GM23338 (cell line): Measurements from ENCODE around the gene SLC2A1. TPM values are rescaled to one million over a fixed set of nuclear protein-coding genes. Genes with fewer than 3 reads are reported as not detected.

Experiments
- ATAC-seq: fragments of 200-7000 bp; cut with Tn5 transposase; 3 replicates; pipeline ENCODE4 v1.9.1; 2020
- DNase-seq: peaks from one replicate; pipeline ENCODE4 v3.0.0-alpha.2; 2015; ENCODE audit warnings: low spot score
- H2AFZ ChIP-seq: fragments of 200-600 bp; sonication (generic); 2 replicates; pipeline ENCODE4 v1.8.0; 2016; ENCODE audit warnings: antibody characterized with exemption, mild to moderate bottlenecking, moderate library complexity
- H3F3A ChIP-seq: fragments of 200-600 bp; sonication (generic); replicated peaks from 2 replicates; pipeline ENCODE4 v1.8.0; 2017; ENCODE audit warnings: antibody characterized with exemption, mixed run types, low read depth
- H3K27ac ChIP-seq: fragments of 200-600 bp; sonication (generic); 2 replicates; pipeline ENCODE4 v1.6.1; 2016; ENCODE audit warnings: low read depth
- H3K27me3 ChIP-seq: fragments of 200-600 bp; sonication (generic); 2 replicates; pipeline ENCODE4 v1.8.0; 2016; ENCODE audit warnings: mild to moderate bottlenecking, mixed run types, moderate library complexity; ENCODE audit not compliant: insufficient read depth
- H3K36me3 ChIP-seq: fragments of 200-600 bp; sonication (generic); 2 replicates; pipeline ENCODE4 v1.8.0; 2016; ENCODE audit warnings: mild to moderate bottlenecking; ENCODE audit not compliant: insufficient read depth
- H3K4me1 ChIP-seq: fragments of 200-600 bp; sonication (generic); 2 replicates; pipeline ENCODE4 v1.8.0; 2016; ENCODE audit warnings: mild to moderate bottlenecking, moderate library complexity; ENCODE audit not compliant: insufficient read depth
- H3K4me2 ChIP-seq: fragments of 200-600 bp; sonication (generic); 2 replicates; pipeline ENCODE4 v1.7.1; 2017; ENCODE audit warnings: mixed run types
- H3K4me3 ChIP-seq: fragments of 200-600 bp; sonication (generic); 2 replicates; pipeline ENCODE4 v1.6.1; 2016; ENCODE audit warnings: mixed run types
- H3K79me2 ChIP-seq: fragments of 200-600 bp; sonication (generic); replicated peaks from 2 replicates; pipeline ENCODE4 v1.8.0; 2017; ENCODE audit warnings: mild to moderate bottlenecking; ENCODE audit not compliant: insufficient read depth
- H3K9me2 ChIP-seq: fragments of 200-600 bp; sonication (generic); 2 replicates; pipeline ENCODE4 v1.8.0; 2017; ENCODE audit not compliant: insufficient read depth
- H4K20me1 ChIP-seq: fragments of 200-600 bp; sonication (generic); replicated peaks from 2 replicates; pipeline ENCODE4 v1.8.0; 2017; ENCODE audit warnings: mild to moderate bottlenecking; ENCODE audit not compliant: insufficient read depth
- H3K27ac Mint-ChIP-seq: 2 replicates; pipeline ENCODE4 v1.8.0; 2020; ENCODE audit warnings: inconsistent platforms, mild to moderate bottlenecking, moderate library complexity, mixed read lengths
- H3K27me3 Mint-ChIP-seq: 3 replicates; pipeline ENCODE4 v1.8.0; 2022; ENCODE audit warnings: low read depth, mild to moderate bottlenecking, moderate library complexity, mixed read lengths, inconsistent platforms; ENCODE audit not compliant: insufficient read depth, poor library complexity
- H3K36me3 Mint-ChIP-seq: 3 replicates; pipeline ENCODE4 v1.8.0; 2021; ENCODE audit warnings: low read depth, mild to moderate bottlenecking, inconsistent platforms, moderate library complexity, mixed read lengths
- H3K4me1 Mint-ChIP-seq: 3 replicates; pipeline ENCODE4 v1.8.0; 2020; ENCODE audit warnings: mild to moderate bottlenecking, inconsistent platforms, mixed read lengths
- H3K4me3 Mint-ChIP-seq: 3 replicates; pipeline ENCODE4 v1.8.0; 2021; ENCODE audit warnings: moderate library complexity, mild to moderate bottlenecking, inconsistent platforms, mixed read lengths
- H3K9me3 Mint-ChIP-seq: 3 replicates; pipeline ENCODE4 v1.8.0; 2020; ENCODE audit warnings: moderate library complexity, mild to moderate bottlenecking, inconsistent platforms, mixed read lengths
- CREB1 ChIP-seq: fragments of 250-450 bp; sonication (Bioruptor Pico); IDR thresholded peaks from 2 replicates; pipeline ENCODE4 v1.5.0; 2020; ENCODE audit warnings: low read depth, mild to moderate bottlenecking, moderate library complexity
- EZH2 ChIP-seq: fragments of 200-600 bp; sonication (generic); IDR thresholded peaks from one replicate; pipeline ENCODE4 v1.8.0; 2017; ENCODE audit warnings: antibody characterized with exemption, mild to moderate bottlenecking, low read depth; ENCODE audit not compliant: unreplicated experiment
- EZH2phosphoT487 ChIP-seq: fragments of 200-600 bp; sonication (generic); IDR thresholded peaks from one replicate; pipeline ENCODE4 v1.8.1; 2018; ENCODE audit warnings: antibody characterized with exemption; ENCODE audit not compliant: unreplicated experiment
- NANOG ChIP-seq: IDR thresholded peaks from 2 replicates; pipeline ENCODE4 v1.6.1; 2016; ENCODE audit warnings: antibody characterized with exemption, borderline replicate concordance
- POLR2AphosphoS5 ChIP-seq: IDR thresholded peaks from 2 replicates; pipeline ENCODE4 v1.6.1; 2016; ENCODE audit warnings: antibody characterized with exemption, low read depth
- STAT1 ChIP-seq: IDR thresholded peaks from one replicate; pipeline ENCODE4 v1.6.1; 2016; ENCODE audit warnings: antibody characterized with exemption; ENCODE audit not compliant: unreplicated experiment
- ZNF114 ChIP-seq: fragments of 250-450 bp; sonication (Bioruptor Pico); IDR thresholded peaks from 2 replicates; pipeline ENCODE4 v1.5.0; 2020; ENCODE audit warnings: mild to moderate bottlenecking, moderate library complexity
- ZNF331 ChIP-seq: fragments of 250-450 bp; sonication (Bioruptor Pico); IDR thresholded peaks from 2 replicates; pipeline ENCODE4 v1.5.0; 2020; ENCODE audit warnings: low read depth, mild to moderate bottlenecking, moderate library complexity
- ZNF462 ChIP-seq: fragments of 250-450 bp; sonication (Bioruptor Pico); IDR thresholded peaks from 2 replicates; pipeline ENCODE4 v1.5.0; 2020; ENCODE audit warnings: mild to moderate bottlenecking, moderate library complexity
- polyA plus RNA-seq: library from polyadenylated mRNA; unstranded; fragments of >200 nt; fragmentation: Nextera tagmentation; extraction: Ambion mirVana; gene quantifications from 2 replicates; pipeline ENCODE4 v1.2.1, GENCODE V29; 2016
- total RNA-seq: library from RNA; depleted of rRNA; stranded (reverse); fragments of >200 nt; shearing (Covaris generic); gene quantifications from 2 replicates; pipeline ENCODE4 v1.2.3, GENCODE V29; 2014
- TF ChIP-seq, protein P1 (sequence below): IDR thresholded peaks from one replicate; pipeline ENCODE4 v1.6.1; 2018; ENCODE audit warnings: antibody characterized with exemption; ENCODE audit not compliant: unreplicated experiment
- TF ChIP-seq, protein P2 (sequence below), 2 experiments: fragments of 200-600 bp in 1 of 2; sonication (generic) in 1 of 2; conservative IDR thresholded peaks; 2 replicates each; pipeline versions ENCODE4 v1.5.1 to v1.6.1; 2016 to 2017; ENCODE audit warnings: antibody characterized with exemption in 2 of 2, low read depth in 2 of 2, mild to moderate bottlenecking in 2 of 2, moderate library complexity in 1 of 2

Gene SLC2A1
- total and polyA plus RNA-seq, 2 experiments from 2014 or later = 66.1 to 305 TPM

GRCh38 chr1:42978317-42979035 is 19.8 kb upstream of the SLC2A1 start (continued):
- TF ChIP-seq ZNF462 (no peak), EZH2 (no peak), NANOG (no peak)

GRCh38 chr1:42977653-42978052 is 19.0 kb upstream of the SLC2A1 start:
- Histone ChIP-seq H4K20me1 (no peaks in the 10 kb centered on the region), H3K79me2 (no peaks in the 10 kb centered on the region), H3K4me2 (no peak overlapping the region), H3K4me3 (no peak overlapping the region), H3K27ac (no peak overlapping the region), H3K36me3 (peaks cover 7% of the 10 kb centered on the region; the same call in 1 of the 2 replicates), H3K27me3 (no peaks in the 10 kb centered on the region), H3K9me2 (no peaks in the 10 kb centered on the region; the same call in 1 of the 2 replicates), H2AFZ (no peak overlapping the region), H3K4me1 (peaks cover 23% of the 10 kb centered on the region), H3F3A (peaks cover 4% of the 10 kb centered on the region; the same call in 1 of the 2 replicates)
- DNase-seq (no peak), ATAC-seq (no peak)
- Mint-ChIP-seq H3K4me3 (no peak overlapping the region), H3K36me3 (peaks cover 71% of the 10 kb centered on the region), H3K27ac (no peak overlapping the region), H3K27me3 (peaks cover 8% of the 10 kb centered on the region), H3K4me1 (peaks cover 36% of the 10 kb centered on the region), H3K9me3 (no peaks in the 10 kb centered on the region)
- no peak for TF ChIP-seq NANOG
- no peak for TF ChIP-seq CREB1 (CRISPR knock-in tag)
- no peak for TF ChIP-seq EZH2
- TF ChIP-seq, protein P1, sequence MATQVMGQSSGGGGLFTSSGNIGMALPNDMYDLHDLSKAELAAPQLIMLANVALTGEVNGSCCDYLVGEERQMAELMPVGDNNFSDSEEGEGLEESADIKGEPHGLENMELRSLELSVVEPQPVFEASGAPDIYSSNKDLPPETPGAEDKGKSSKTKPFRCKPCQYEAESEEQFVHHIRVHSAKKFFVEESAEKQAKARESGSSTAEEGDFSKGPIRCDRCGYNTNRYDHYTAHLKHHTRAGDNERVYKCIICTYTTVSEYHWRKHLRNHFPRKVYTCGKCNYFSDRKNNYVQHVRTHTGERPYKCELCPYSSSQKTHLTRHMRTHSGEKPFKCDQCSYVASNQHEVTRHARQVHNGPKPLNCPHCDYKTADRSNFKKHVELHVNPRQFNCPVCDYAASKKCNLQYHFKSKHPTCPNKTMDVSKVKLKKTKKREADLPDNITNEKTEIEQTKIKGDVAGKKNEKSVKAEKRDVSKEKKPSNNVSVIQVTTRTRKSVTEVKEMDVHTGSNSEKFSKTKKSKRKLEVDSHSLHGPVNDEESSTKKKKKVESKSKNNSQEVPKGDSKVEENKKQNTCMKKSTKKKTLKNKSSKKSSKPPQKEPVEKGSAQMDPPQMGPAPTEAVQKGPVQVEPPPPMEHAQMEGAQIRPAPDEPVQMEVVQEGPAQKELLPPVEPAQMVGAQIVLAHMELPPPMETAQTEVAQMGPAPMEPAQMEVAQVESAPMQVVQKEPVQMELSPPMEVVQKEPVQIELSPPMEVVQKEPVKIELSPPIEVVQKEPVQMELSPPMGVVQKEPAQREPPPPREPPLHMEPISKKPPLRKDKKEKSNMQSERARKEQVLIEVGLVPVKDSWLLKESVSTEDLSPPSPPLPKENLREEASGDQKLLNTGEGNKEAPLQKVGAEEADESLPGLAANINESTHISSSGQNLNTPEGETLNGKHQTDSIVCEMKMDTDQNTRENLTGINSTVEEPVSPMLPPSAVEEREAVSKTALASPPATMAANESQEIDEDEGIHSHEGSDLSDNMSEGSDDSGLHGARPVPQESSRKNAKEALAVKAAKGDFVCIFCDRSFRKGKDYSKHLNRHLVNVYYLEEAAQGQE = no peak
- no peak for TF ChIP-seq ZNF331 (CRISPR knock-in tag)
- TF ChIP-seq, protein P2, sequence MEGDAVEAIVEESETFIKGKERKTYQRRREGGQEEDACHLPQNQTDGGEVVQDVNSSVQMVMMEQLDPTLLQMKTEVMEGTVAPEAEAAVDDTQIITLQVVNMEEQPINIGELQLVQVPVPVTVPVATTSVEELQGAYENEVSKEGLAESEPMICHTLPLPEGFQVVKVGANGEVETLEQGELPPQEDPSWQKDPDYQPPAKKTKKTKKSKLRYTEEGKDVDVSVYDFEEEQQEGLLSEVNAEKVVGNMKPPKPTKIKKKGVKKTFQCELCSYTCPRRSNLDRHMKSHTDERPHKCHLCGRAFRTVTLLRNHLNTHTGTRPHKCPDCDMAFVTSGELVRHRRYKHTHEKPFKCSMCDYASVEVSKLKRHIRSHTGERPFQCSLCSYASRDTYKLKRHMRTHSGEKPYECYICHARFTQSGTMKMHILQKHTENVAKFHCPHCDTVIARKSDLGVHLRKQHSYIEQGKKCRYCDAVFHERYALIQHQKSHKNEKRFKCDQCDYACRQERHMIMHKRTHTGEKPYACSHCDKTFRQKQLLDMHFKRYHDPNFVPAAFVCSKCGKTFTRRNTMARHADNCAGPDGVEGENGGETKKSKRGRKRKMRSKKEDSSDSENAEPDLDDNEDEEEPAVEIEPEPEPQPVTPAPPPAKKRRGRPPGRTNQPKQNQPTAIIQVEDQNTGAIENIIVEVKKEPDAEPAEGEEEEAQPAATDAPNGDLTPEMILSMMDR (conservative IDR thresholded peaks at IDR 0.05; ENCODE audit: low read depth in 2 of 2) = no peak
- no peak for TF ChIP-seq STAT1
- no peak for TF ChIP-seq ZNF114
- TF ChIP-seq EZH2phosphoT487 = no peak
- no peak for TF ChIP-seq POLR2AphosphoS5
